ENCODE results near the gene APLN.

APLN gene, protein sequence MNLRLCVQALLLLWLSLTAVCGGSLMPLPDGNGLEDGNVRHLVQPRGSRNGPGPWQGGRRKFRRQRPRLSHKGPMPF

DNA sequence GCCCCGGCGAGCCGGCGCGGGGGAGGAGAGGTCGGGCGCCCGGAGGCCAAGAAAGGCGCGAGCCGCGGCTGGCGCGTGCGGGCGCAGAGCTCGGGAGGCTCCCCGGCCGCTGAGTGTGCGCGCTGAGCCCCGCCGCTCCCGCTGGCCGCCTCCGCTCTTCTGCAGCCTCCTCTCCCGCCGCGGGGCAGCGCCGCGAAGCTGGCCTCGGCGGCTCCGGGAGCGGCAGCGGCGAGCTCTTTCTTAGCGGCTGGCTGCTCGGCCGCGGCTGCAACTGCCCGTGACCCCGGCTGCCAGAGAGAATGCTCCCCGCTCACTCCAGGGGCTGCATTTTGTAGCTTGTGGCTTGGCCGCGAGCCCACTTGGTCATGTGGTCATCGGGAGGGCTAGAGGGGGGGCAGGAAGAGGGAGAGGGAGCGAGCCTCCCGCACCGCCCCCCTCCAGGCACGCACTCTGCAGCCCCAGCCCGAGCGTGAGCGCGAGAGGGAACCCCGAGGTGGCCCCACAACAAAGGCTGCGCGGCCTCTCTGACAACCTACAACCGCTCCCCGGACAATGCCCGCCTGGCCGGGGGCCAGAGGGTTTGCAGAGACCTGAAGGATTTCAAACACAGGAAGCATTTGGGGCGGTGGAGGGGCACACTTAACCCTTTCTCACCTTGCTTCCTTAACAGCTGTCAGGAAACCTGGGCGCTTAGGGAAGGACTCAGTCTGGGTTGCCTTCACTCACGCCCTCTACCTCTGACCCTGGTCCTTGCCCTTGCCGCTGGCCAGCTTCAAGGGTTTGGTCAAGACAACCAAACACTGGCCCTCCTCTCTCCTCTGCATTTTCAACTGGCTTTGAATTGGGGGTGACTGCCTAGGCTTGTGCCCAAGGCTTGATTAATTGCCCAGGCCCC is at the start of gene APLN:
TSS of gene APLN (minus strand) at position 305 of the 895 bp plus-strand sequence. CDS start 326 bp downstream, outside the sequence.
- H3K9me3 Mint-ChIP-seq = no peaks in the 10 kb centered on the region
- peak within 1 kb of the TSS; percentile 69 for H3K4me3 Mint-ChIP-seq
- H3K4me1 Mint-ChIP-seq = peaks cover 8% of the 10 kb centered on the region
- H3K27me3 Mint-ChIP-seq = no peaks in the 10 kb centered on the region
- no peaks in the 10 kb centered on the region for H3K36me3 Mint-ChIP-seq
- peak within 1 kb of the TSS; percentile 41 for H3K27ac Mint-ChIP-seq

DNA sequence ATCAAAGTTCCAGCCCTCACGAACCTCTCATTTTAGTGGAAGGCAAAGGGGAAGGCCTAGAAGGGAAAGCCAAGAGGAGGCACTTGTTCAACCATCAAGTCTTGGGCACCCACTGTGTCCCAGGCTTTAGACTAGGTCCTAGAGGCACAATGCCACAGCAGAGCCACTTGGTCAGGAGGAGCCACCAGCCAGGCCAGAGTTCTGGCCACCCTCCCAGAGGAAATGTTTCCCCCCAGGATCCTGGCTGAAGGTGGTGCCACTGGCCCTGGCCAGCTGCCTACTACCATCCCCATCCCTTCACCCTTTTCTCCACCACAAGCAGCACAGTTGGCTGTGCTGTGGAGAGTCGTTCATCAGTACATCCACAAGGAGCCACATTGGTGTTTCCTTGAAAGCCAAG is 49.7 kb upstream of the APLN start:
- Mint-ChIP-seq H3K4me1 (no peaks in the 10 kb centered on the region), H3K27ac (no peak overlapping the region), H3K27me3 (no peaks in the 10 kb centered on the region), H3K9me3 (peaks cover 4% of the 10 kb centered on the region), H3K4me3 (no peak overlapping the region), H3K36me3 (peaks cover 2% of the 10 kb centered on the region)

DNA sequence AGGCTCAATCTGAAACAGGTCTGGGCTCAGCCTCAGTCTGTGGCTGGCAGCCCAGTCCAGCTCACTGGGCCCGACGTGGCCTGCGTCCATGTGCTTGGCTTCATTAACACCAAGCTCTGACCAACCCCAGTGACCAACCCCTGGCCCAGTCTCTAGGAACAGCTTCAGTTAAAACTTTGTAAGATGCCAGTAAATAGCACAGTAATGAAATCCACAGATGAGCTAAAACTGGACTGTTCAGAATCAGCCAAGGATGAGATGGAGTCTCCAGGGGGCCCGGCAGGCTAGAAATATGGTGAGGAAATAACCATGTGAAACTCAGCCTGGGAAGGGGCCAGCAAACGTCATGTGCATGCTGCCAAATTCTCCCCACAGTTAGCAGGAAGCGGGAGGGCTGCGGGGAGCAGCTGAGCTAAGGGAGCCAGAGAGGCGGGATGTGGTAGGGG is 46.9 kb upstream of the APLN start:
- H3K27me3 Mint-ChIP-seq = no peaks in the 10 kb centered on the region
- H3K27ac Mint-ChIP-seq = no peak overlapping the region
- no peaks in the 10 kb centered on the region for H3K4me1 Mint-ChIP-seq
- no peak overlapping the region for H3K4me3 Mint-ChIP-seq
- H3K9me3 Mint-ChIP-seq = no peaks in the 10 kb centered on the region
- H3K36me3 Mint-ChIP-seq = no peaks in the 10 kb centered on the region

DNA sequence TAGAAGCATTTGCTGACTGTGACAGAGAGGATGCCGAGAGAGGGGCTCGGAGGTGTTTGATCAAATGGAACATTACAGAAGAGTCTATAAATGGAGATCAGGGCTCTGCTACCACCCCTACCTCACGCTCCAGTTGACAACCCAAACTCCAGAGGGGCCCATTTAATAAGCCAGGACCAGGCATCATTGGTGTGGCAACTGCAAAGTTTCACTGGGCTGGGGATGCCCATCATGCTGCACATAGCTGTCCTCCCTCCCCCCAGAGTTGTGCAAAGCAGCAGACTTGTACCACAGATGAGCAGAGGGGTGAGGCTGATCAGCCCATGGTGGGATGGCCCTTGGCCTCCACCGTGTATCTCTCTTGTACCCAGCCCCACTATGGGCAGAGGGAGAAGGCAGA is 45.8 kb upstream of the APLN start:
- H3K27ac Mint-ChIP-seq = no peak overlapping the region
- no peaks in the 10 kb centered on the region for H3K36me3 Mint-ChIP-seq
- no peaks in the 10 kb centered on the region for H3K4me1 Mint-ChIP-seq
- no peaks in the 10 kb centered on the region for H3K27me3 Mint-ChIP-seq
- H3K9me3 Mint-ChIP-seq = no peaks in the 10 kb centered on the region
- no peak overlapping the region for H3K4me3 Mint-ChIP-seq

DNA sequence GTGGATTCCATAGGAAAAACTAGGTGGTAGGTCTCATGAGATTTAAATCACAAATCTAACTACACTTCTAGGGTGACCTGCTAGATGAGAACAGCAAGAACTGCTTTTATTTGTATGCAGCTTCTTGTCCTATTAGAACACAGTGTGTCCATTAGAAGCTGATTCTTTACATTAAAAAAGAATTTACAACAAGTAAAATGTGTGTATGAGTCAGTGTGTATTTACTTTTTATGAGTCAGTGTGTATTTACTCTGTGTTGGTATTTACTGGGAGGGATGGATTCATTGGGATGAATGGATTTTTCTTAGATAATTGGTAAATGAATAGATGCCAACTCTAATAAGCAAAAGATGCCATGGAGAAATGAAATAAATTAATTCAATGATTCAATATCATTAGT is 43.4 kb upstream of the APLN start:
- H3K36me3 Mint-ChIP-seq = no peaks in the 10 kb centered on the region
- H3K27me3 Mint-ChIP-seq = no peaks in the 10 kb centered on the region
- H3K27ac Mint-ChIP-seq = no peak overlapping the region
- no peaks in the 10 kb centered on the region for H3K4me1 Mint-ChIP-seq
- H3K4me3 Mint-ChIP-seq = no peak overlapping the region
- no peaks in the 10 kb centered on the region for H3K9me3 Mint-ChIP-seq

DNA sequence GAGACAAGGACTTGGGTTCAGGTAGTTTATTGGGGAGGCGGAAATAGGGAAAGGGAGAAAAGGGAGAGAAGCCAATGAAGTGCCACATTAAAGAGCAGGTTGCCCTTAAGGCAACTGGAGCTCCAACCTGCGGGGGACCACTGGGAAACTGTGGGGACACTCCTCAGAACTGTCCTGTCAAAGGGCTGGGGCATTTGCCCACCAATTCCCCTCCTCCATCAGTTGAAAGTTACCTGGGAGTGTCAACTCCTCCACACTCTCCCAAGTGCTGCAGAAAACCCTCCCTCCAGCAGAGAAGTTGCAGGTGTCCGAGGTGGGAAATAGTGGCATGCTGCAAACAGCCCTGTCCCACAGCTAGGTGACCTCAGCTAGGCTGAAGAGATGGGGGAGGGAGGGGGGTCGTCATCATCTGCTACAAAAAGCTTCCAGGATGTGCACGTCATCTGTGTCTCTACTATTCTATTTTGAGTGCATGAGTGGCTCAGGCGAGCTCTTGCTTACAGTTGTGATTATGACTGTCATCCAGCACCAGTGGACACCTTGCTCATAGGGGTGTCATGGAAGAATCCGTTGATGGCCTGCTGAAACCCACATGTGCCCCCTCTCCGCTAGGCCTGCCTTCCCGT is 42.6 kb upstream of the APLN start:
- Mint-ChIP-seq H3K27me3 (no peaks in the 10 kb centered on the region), H3K4me3 (no peak overlapping the region), H3K36me3 (no peaks in the 10 kb centered on the region), H3K4me1 (no peaks in the 10 kb centered on the region), H3K27ac (no peak overlapping the region), H3K9me3 (no peaks in the 10 kb centered on the region)

DNA sequence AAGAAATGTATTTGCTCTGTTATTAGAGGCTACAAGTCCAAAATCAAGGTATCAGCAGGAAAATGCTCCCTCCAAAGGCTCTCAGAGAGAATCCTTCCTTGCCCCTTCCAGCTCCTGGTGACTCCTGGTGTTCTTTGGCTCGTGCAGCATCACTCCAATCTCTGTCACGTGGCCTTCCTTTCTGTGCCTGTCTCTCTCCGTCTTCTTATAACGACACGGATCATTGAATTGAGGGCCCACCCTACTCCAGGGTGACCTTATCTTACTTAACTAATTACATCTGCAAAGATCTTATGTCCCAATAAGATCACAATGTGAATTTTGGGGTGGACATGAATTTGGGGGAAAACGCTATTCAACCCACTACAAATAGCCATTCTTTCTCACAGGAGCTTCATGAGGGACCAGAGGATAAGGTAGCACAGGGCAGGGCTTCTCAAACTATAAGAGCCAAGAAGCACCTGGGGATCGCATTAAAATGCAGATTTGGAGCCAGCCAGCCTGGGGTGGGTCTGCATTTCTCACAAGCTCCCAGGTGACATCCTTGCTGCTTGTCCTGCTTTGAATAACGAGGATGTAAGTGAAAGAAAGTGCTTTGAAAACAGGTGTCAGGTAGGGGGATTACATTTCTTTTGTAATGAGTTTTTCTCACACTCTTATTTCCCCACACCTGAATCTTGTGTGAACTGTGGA is 41.9 kb upstream of the APLN start:
- Mint-ChIP-seq H3K4me3 (no peak overlapping the region), H3K36me3 (no peaks in the 10 kb centered on the region), H3K27ac (peak overlapping the region; percentile 82), H3K9me3 (no peaks in the 10 kb centered on the region), H3K27me3 (no peaks in the 10 kb centered on the region), H3K4me1 (no peaks in the 10 kb centered on the region)

DNA sequence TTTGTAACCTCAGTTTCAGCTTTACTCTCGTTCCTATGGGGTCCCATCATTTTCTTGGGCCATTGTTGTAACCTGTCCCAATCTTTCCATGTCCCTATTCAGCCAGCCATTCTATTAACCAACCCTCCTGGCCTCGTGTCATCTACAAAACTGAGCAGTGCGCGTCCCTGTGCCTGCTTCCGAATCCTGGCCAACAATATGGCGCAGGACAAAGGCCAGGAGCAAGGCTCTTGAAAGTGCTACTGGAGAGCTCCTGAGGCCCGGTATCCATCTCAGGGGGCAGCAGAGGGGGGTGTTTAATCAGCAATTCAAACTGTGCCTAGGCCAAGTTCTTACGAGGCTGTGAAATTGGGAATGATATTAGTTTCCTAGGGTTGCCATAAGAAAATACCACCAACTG is 41.2 kb upstream of the APLN start:
- Mint-ChIP-seq H3K4me3 (no peak overlapping the region), H3K36me3 (no peaks in the 10 kb centered on the region), H3K27me3 (no peaks in the 10 kb centered on the region), H3K4me1 (no peaks in the 10 kb centered on the region), H3K27ac (no peak overlapping the region), H3K9me3 (no peaks in the 10 kb centered on the region)

DNA sequence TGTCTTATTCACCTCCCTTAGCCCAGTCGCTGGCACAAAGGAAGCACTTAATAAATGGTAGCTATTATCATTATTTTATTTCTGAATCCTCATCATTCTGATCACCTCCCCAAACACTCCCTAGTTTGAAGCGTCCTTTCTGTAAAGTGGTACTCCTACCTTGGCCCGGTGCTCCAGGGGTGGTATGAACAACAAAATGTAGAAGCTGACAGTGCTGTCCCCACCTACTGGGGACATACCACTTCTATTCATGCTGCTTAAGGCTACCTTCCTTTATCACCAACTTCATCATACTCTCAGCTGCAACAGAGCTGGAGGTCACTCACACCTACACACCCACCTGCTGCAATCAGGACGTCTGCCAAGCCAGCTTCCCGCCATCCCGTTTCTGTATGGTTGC is 40.8 kb upstream of the APLN start:
- Mint-ChIP-seq H3K27me3 (no peaks in the 10 kb centered on the region), H3K36me3 (no peaks in the 10 kb centered on the region), H3K4me1 (no peaks in the 10 kb centered on the region), H3K27ac (no peak overlapping the region), H3K4me3 (no peak overlapping the region), H3K9me3 (no peaks in the 10 kb centered on the region)

DNA sequence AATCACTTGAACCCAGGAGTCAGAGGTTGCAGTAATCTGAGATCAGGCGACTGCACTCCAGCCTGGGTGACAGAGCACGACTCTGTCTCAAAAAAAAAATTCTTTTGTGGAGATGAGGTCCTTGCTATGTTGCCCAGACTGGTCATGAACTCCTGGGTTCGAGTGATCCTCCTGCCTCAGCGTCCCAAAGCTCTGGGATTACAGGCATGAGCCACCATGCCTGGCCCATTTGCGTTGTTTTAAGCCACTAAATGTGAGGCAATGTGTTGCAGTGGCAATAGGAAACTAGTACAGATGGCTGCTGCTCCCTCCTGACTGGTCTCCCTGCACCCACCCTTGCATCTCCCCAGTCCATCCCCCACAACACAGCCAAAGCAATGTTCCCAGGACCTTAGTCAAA is 40.0 kb upstream of the APLN start:
- no peaks in the 10 kb centered on the region for H3K4me1 Mint-ChIP-seq
- no peak overlapping the region for H3K4me3 Mint-ChIP-seq
- H3K36me3 Mint-ChIP-seq = no peaks in the 10 kb centered on the region
- H3K27ac Mint-ChIP-seq = peak overlapping the region; percentile 46
- no peaks in the 10 kb centered on the region for H3K9me3 Mint-ChIP-seq
- H3K27me3 Mint-ChIP-seq = no peaks in the 10 kb centered on the region

DNA sequence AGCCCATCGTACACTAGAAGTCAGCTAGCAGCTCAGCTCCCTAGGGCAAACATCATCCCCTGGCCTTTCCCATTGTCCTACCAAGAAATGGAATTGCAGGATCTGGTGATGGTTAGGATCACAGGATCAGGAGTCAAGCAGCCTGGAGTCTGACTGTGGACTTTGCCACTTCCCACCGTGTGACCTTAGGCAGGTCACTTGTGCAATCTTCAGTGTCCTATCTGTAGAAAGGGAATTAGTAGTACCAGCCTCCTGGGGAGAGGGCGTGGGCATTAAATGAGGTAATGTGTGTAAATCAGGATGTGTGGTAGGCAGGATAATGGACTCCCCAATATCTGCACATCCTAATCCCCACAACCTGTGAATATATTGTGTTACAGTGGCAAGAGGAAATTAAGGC is 38.6 kb upstream of the APLN start:
- no peaks in the 10 kb centered on the region for H3K4me1 Mint-ChIP-seq
- H3K27ac Mint-ChIP-seq = no peak overlapping the region
- H3K9me3 Mint-ChIP-seq = no peaks in the 10 kb centered on the region
- H3K36me3 Mint-ChIP-seq = no peaks in the 10 kb centered on the region
- H3K27me3 Mint-ChIP-seq = no peaks in the 10 kb centered on the region
- H3K4me3 Mint-ChIP-seq = no peak overlapping the region

DNA sequence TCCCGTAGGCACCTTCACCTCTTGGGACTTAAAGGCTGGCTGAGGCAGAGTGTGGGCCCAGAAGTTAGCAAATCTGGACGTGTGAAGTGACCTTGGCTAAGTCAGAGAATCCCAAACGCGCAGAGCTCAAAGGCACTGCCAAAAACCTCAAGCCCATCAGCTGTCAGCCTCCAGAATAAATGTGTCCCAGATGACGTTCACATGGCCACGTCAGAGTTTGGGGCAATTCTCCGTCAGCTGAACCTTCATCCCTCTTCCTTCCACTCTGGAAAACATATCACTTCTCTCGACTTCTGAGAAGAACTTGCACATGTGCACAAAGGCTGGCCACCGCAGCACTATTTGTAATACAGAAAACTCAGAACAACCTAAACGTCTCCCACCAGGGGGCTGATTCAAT is 35.7 kb upstream of the APLN start:
- Mint-ChIP-seq H3K27ac (no peak overlapping the region), H3K9me3 (no peaks in the 10 kb centered on the region), H3K27me3 (no peaks in the 10 kb centered on the region), H3K4me1 (no peaks in the 10 kb centered on the region), H3K36me3 (no peaks in the 10 kb centered on the region), H3K4me3 (no peak overlapping the region)

DNA sequence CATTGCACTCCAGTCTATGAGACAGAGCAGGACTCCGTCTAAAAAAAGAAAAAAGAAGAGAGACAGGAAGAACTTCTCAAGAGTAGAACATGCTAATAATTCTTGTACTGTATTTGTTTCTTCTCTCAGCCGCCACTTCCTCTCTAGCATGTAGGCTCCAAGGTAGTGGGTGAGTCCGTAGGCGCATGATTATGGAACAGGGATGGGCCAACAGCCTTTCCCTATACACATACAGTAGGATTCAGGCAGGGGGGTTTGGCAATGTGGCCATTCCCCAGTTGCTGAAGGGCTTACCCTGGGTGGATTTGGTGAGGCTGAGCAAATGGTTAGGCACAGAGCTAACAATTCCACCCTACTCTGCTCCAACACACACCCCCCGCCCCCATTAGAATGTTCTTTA is 35.0 kb upstream of the APLN start:
- Mint-ChIP-seq H3K9me3 (no peaks in the 10 kb centered on the region), H3K4me3 (no peak overlapping the region), H3K36me3 (no peaks in the 10 kb centered on the region), H3K27me3 (no peaks in the 10 kb centered on the region), H3K4me1 (no peaks in the 10 kb centered on the region), H3K27ac (no peak overlapping the region)

DNA sequence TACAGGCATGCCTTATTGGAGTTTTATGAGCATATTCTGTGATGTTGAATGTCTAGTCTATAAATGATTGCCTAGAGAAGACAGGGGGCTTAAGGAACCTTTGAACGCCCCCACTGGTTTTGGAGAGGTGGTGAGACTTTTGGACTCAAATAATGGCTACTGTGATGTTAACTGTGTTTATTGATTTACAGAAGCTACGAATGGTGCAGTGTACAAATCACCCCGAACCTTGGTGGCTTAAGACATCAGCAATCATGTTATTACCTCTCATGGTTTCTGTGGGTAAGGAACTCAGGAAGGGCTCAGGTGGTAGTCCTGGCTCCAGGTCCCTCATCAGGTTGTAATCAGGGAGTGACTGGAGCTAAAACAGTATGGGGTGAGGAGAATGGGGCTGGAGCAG is 33.3 kb upstream of the APLN start:
- H3K27ac Mint-ChIP-seq = no peak overlapping the region
- no peaks in the 10 kb centered on the region for H3K27me3 Mint-ChIP-seq
- H3K9me3 Mint-ChIP-seq = no peaks in the 10 kb centered on the region
- H3K36me3 Mint-ChIP-seq = no peaks in the 10 kb centered on the region
- no peak overlapping the region for H3K4me3 Mint-ChIP-seq
- H3K4me1 Mint-ChIP-seq = no peaks in the 10 kb centered on the region

DNA sequence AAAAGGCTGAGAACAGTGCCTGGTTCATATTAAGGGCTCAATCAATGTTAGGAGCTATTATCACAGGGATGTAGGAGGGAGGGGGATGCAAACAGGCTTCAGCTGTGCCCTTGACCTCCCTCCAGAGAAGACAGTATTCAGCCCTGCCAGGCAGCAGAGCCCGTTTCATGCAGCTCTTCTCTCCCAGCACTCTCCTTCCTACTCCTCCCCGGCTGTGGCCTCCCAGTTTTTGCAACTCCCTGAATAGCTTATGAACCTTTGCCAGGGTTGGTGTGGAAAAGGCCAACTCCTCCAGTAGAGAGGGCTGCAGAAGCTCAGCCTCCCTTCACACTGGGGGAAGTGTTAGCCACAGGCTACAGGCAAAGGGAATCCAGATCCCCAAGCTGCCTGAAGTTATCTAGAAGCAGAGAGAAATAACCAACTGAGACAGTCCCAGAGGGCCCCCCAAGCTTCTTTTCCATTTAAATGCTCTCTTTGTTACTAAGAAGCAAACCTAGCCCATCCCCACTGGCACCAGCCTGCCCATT is 31.7 kb upstream of the APLN start:
- Mint-ChIP-seq H3K4me3 (no peak overlapping the region), H3K27me3 (no peaks in the 10 kb centered on the region), H3K36me3 (no peaks in the 10 kb centered on the region), H3K9me3 (no peaks in the 10 kb centered on the region), H3K4me1 (no peaks in the 10 kb centered on the region), H3K27ac (no peak overlapping the region)

DNA sequence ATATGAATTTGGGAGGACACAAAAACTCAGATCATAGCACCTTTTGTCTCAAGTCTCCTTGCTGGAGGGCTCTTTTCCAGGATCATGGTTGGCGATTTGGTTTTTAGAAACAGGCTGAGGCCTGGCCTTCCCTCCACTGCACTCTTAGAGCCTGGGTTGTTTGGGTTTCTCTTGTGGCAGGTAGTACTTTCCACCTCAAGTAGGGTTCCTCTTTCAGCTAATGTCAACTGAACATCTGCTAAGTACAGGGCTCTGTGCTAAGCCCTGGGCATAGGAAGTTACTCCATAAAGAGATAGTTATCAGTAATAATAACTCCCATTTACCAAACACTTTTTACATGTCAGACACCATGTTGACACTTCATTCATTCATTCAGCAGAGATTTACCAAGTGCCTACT is 28.2 kb upstream of the APLN start:
- H3K27me3 Mint-ChIP-seq = no peaks in the 10 kb centered on the region
- H3K4me3 Mint-ChIP-seq = no peak overlapping the region
- no peaks in the 10 kb centered on the region for H3K9me3 Mint-ChIP-seq
- H3K27ac Mint-ChIP-seq = no peak overlapping the region
- H3K4me1 Mint-ChIP-seq = peaks cover 16% of the 10 kb centered on the region
- no peaks in the 10 kb centered on the region for H3K36me3 Mint-ChIP-seq

Data from activated naive CD4-positive, alpha-beta T cell treated with anti-CD3 and anti-CD28 coated beads, Interleukin-2, amount 50 U/mL, for 24 hours (primary cell).